GM19043 (cell line): ENCODE data around the gene CCN6.
A peak's percentile ranks its signal among the peaks of the same experiment; 100 is the strongest.
"Not testable (repeated sequence)": the region's sequence is repeated elsewhere in the genome, so short reads cannot be mapped to it uniquely, and the experiment has no call there.

Source experiments
- ATAC-seq: cut with Tn5 transposase; IDR thresholded peaks from one replicate; pipeline ENCODE4 v1.9.1; 2021; ENCODE audit warnings: low read depth; ENCODE audit not compliant: unreplicated experiment

The CCN6 gene

GRCh38 chr6:112049026-112049799 is 4.7 kb upstream of the CCN6 start:
- ATAC-seq: no peak

DNA sequence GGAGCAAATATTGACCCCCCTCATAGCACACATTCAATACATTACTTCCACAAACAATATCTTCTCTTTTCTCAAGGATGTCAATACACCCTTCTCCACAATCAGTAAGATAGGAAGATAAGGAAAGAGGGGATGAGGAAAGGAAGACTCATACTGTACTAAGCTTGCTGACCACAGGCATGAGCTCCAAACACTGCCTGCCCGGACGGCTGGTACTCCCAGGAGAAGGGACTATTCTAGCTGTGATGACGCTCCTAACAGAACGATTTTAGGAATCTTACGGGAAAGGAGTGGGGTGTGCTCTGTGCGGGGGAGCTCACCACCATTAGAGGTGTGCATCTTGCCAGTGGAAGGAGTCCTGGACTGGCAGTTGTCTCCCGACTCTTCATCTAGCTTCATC is 3.9 kb upstream of the CCN6 start:
- no peak for ATAC-seq

DNA sequence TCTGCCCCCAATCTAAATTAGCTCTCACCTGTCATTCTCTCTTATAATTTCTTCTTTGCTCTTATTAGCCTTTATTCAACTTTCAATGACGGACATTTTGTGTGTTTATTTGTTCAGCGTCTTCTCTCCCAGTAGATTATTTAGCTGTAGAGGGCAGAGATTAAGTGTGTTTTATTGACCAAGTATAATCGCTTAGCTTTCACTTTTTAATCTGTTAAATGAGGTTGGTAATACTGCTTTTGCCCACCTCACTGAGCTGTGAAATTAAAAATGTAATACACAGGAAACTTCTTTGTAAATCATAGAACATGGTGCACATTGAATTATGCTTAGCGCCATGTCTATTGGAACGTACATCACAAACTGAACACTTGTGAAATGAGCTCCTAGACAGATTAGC is 3.5 kb upstream of the CCN6 start:
- no peak for ATAC-seq

GRCh38 chr6:112051251-112051740 is 2.6 kb upstream of the CCN6 start:
- ATAC-seq: not testable (repeated sequence)

DNA sequence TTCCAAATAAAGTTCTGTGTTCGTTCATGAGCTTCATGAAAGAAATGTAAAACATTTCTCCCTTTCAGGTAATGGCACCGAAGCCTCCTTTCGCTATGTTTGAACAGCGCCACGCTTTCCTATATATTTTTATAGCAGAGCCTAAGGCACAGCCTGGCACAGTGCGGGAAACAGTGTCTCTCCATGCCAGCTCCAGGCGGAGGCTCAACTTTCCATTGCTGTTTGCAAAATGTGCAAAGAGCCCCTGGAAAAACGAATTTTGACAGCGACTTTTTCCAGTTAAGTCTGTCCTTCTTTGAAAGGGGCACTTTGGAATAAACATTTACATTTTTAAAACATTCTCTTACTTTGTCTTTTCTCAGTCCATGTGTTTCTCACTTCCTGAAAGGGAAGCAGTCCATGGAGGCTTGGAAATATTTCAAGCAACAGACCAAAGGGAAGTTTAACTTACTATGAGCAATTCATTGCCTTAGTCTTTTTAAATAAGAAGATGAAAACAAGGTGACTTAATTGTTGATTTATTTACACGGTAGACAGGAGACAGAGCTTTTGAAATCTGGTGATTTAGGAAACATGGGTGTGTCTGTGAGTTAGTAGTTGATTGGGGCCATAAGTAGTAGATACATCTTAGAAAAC is 769 bp downstream of the CCN6 start:
- ATAC-seq: no peak

DNA sequence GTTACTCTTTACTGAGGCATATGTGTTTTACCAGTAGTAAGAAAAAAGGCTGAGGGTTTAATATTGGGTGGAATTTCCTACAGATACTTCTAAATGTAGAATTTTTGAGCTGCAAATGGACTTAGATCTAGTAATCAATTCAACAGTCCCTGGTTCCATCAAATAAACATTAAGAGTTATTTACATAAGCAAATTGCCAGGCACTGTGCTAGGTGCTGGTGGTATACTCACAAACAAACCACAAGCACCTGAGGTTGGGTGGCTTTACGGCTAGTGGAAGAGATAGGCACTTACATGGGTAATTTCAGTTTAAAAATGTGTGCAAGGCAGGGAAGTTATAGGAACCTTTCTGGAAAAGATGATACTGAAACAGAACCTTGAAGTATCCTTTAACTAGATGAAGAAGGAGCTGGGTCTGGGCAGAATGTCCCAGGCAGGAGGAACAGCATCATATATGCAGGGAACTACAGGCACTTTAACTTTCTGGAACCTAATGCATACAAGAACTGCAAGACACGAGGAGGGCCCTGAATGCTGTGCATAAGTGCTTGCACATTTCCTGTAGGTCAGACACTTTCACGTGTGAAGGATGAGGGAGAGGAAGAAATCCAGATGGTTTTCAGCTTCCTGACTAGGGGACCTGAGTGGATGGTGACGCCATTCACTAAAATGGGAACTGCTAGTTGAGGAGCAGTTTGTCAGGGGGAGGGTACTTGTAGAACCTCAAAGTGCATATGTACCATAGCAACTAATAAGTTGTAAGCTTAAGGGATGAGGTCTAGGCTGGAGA is 4.5 kb downstream of the CCN6 start:
- ATAC-seq: no peak

DNA sequence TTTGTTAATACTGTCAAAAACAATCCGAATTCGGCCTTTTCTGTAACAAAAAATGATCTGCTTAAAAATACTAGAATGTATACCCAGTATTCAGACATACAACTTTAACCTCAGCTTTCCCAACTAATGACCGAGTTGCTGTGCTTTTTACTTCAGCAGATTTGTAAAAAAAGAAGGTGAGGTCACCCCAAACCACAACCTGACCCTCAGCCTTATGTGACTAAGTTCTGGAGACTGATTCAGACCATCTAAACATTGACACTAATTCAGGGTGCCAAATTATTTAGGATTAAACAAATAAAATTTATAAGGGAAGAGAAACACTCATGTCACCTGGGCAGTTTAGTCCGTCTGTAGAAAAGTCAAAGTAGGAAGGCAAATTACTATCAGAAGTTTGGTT is 7.7 kb downstream of the CCN6 start:
- no peak for ATAC-seq

GRCh38 chr6:112062966-112063365 is 9.1 kb downstream of the CCN6 start:
- ATAC-seq: no peak

DNA sequence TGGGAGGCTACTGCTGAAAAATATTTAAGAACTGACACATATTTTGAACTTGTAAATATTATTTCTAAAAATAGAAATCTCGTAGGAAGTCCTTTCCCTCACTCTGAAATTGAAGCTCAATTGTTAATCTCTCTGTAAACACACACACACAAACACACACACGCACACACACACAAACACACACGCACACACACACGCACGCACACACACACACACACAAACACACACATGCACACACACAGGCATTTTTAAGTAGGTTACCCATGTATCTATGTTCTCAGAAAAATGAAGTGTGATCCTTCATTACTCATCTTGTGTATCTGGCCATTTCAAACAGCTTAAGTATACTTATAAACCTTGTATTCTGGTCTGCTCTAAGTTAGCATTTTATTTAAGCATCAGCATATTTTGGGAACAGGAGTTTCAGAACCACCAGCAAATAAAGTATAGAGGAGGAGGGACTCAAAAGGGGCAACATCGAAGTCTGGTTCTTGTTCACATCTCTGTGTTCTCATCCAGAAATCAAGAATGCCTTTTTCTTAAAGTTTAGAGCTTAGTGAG is 11.6 kb downstream of the CCN6 start:
- no peak for ATAC-seq

- no peak for ATAC-seq
Observed at GRCh38 chr6:112066606-112067005, 12.7 kb downstream of the CCN6 start.

DNA sequence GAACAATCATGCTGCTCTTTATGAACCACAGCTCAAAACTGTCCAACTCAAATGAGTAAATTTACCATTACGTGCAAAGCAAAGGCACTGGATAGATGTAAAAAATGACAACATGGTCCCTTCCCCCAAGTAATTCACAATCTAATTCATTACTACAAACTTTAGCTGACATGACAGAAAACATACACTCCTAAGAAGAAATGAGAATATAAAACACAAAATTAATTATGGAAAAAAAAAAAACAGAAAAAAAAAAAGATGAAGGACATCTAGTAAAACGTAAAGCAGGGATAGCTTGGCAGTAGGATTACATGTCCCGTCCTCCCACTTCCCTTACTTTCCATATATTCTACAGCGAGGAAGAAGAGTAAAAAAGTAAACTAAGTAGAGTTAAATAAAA is 27.7 kb downstream of the CCN6 start:
- ATAC-seq: no peak

- ATAC-seq: no peak
Observed at GRCh38 chr6:112085286-112086065, 31.6 kb downstream of the CCN6 start.

DNA sequence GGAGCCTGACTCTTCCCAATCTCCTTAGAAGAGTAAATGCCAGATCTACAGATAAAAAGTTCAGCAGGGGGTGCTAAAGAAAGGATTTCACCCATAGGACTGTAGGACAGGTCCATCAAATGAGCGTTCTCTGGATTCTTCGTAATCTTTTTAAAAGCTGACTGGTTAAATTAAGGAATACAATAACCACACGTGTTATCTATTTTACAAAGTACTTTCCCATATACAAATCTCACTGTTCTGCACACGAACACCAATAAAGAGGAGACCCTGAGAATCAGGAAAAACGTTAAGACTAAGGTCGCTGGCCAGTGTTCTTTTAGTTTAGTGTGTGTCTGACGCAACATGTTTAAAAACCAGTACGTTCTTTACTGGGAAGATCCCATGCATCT is 32.8 kb downstream of the CCN6 start:
- ATAC-seq: peak; percentile 16

- peak; percentile 95 for ATAC-seq
Observed at GRCh38 chr6:112087136-112087911, 33.4 kb downstream of the CCN6 start, which contains the start of the genes FAM229B and TUBE1. Gene FAM229B, plus strand, starts transcription at chr6:112087591. Its CDS starts 11,693 bp downstream, at chr6:112099284. Gene TUBE1, minus strand, starts transcription at chr6:112087482. Its CDS starts 48 bp downstream, at chr6:112087434.

GRCh38 chr6:112087916-112088315 is 34.0 kb downstream of the CCN6 start:
- no peak for ATAC-seq

DNA sequence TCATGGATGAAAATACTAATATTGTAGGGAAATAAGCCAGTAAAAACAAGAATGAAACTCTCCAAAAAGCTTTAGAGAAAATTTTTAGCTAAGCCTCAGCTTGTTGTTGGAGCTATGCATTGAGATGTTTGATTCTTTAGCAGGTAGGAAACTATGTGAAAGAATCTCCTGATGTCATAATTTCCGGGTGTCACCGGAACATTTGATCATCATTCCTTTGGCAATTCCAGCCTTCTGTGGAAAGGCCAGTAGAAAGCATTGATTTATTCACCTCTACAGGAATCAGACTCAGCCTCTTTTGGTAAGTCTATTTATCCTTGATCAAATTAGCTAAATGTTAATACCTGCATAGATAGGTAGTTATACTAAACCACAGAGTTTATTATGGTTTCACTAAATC is 43.0 kb downstream of the CCN6 start:
- no peak for ATAC-seq

DNA sequence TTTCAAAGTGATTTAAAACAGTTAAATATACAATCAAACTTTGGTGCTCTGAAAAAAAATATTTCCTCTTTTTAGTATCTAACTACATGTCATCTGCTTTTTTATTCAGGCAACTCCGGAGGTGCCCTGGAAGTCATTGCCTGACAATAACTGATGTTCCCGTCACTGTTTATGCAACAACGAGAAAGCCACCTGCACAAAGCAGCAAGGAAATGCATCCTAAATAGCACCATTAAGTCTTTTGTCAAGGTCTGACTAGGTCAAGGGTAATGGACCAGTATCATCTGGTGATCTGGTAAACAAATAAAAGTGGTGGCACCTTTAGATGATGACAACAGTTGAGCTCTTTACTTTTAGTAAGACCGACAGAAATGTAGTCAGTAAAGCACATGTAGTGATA is 46.7 kb downstream of the CCN6 start:
- ATAC-seq: no peak

DNA sequence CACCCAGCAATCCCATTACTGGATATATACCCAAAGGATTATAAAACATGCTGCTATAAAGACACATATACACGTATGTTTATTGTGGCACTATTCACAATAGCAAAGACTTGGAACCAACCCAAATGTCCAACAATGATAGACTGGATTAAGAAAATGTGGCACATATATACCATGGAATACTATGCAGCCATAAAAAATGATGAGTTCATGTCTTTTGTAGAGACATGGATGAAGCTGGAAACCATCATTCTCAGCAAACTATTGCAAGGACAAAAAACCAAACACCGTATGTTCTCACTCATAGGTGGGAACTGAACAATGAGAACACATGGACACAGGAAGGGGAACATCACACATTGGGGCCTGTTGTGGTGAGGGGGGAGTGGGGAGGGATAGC is 52.1 kb downstream of the CCN6 start:
- ATAC-seq: not testable (repeated sequence)

DNA sequence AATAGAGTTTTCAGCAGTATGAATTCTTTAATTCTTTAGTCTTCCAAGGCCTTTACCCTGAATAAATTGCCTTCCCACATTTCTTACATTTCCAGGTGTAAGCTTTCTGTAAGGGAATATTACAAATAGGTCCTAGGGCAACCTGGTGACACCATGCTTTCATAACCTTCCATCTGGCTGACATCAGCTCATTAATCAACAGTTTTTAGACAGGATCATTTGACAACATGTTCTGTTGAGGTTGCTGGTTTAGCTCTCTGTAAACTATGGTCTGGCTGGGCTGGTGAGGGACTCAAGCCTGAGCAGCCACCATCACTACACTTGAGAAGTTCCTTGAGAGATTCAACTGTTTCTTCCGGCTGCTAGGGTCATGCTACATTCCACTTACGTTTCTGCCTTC is 52.7 kb downstream of the CCN6 start:
- ATAC-seq: no peak
